GM23338 (cell line): ENCODE data around the gene CMIP.

Source experiments
- EZH2 ChIP-seq: fragments of 200-600 bp; sonication (generic); IDR thresholded peaks from one replicate; pipeline ENCODE4 v1.8.0; 2017; ENCODE audit warnings: antibody characterized with exemption, mild to moderate bottlenecking, low read depth; ENCODE audit not compliant: unreplicated experiment
- EZH2phosphoT487 ChIP-seq: fragments of 200-600 bp; sonication (generic); IDR thresholded peaks from one replicate; pipeline ENCODE4 v1.8.1; 2018; ENCODE audit warnings: antibody characterized with exemption; ENCODE audit not compliant: unreplicated experiment
- JUNB ChIP-seq: IDR thresholded peaks from one replicate; pipeline ENCODE4 v1.6.1; 2016; ENCODE audit warnings: antibody characterized with exemption; ENCODE audit not compliant: unreplicated experiment
- POLR2AphosphoS5 ChIP-seq: IDR thresholded peaks from 2 replicates; pipeline ENCODE4 v1.6.1; 2016; ENCODE audit warnings: antibody characterized with exemption, low read depth
- STAT1 ChIP-seq: IDR thresholded peaks from one replicate; pipeline ENCODE4 v1.6.1; 2016; ENCODE audit warnings: antibody characterized with exemption; ENCODE audit not compliant: unreplicated experiment
- ZNF114 ChIP-seq: fragments of 250-450 bp; sonication (Bioruptor Pico); IDR thresholded peaks from 2 replicates; pipeline ENCODE4 v1.5.0; 2020; ENCODE audit warnings: mild to moderate bottlenecking, moderate library complexity
- TF ChIP-seq, protein P1 (sequence below), 2 experiments: fragments of 200-600 bp in 1 of 2; sonication (generic) in 1 of 2; conservative IDR thresholded peaks; 2 replicates each; pipeline versions ENCODE4 v1.5.1 to v1.6.1; 2016 to 2017; ENCODE audit warnings: antibody characterized with exemption in 2 of 2, low read depth in 2 of 2, mild to moderate bottlenecking in 2 of 2, moderate library complexity in 1 of 2
- TF ChIP-seq, protein P2 (sequence below): IDR thresholded peaks from one replicate; pipeline ENCODE4 v1.6.1; 2018; ENCODE audit warnings: antibody characterized with exemption; ENCODE audit not compliant: unreplicated experiment
- TF ChIP-seq, protein P3 (sequence below): IDR thresholded peaks from 2 replicates; pipeline ENCODE4 v1.6.1; 2016; ENCODE audit warnings: antibody characterized with exemption
- TF ChIP-seq, protein P4 (sequence below): fragments of 250-450 bp; sonication (Bioruptor Pico); IDR thresholded peaks from 2 replicates; pipeline ENCODE4 v1.5.0; 2020; ENCODE audit warnings: mild to moderate bottlenecking, moderate library complexity

DNA sequence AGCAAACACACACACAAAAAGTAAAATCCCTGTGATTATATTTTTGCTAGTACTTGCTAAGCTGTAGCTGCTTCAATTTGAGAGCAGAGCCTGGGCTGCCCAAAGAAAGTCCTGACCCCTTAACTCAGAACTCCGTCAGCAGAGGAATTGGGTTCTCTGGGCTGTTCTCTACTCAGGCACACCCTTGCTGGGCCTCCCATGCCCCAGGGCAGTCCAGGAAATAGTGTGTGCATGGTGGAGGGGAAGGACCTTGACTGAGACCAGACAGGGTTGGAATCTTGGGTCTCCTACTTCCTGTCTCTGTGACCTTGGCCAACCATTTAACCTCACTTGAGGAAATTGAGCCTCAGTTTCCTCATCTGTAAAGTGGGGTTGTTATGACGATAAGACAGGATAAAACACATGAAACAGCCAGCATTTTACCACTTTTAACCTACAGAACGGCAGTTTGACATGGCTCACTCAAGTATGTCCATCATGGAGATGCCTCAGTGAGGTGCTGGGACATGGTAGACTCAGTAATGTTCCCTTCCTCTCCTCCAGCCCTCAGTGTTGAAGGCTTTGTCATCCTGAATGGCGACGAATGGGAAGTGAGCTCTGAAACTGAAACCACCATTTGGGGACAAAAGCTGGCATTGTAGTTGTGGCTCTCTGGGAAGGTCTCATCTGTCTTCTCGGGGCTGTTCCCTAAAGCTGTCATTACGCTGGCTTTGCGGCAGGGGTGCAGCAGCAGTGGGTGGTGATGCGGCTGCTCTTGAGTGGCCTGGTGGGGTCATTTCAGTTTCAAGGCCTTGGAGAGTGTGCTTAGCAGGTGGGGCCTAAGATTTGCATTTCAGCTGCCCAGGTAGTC is 74.9 kb downstream of the CMIP start:
- TF ChIP-seq, protein P1, sequence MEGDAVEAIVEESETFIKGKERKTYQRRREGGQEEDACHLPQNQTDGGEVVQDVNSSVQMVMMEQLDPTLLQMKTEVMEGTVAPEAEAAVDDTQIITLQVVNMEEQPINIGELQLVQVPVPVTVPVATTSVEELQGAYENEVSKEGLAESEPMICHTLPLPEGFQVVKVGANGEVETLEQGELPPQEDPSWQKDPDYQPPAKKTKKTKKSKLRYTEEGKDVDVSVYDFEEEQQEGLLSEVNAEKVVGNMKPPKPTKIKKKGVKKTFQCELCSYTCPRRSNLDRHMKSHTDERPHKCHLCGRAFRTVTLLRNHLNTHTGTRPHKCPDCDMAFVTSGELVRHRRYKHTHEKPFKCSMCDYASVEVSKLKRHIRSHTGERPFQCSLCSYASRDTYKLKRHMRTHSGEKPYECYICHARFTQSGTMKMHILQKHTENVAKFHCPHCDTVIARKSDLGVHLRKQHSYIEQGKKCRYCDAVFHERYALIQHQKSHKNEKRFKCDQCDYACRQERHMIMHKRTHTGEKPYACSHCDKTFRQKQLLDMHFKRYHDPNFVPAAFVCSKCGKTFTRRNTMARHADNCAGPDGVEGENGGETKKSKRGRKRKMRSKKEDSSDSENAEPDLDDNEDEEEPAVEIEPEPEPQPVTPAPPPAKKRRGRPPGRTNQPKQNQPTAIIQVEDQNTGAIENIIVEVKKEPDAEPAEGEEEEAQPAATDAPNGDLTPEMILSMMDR (conservative IDR thresholded peaks at IDR 0.05; ENCODE audit: low read depth in 2 of 2), result no peak
- TF ChIP-seq EZH2 (no peak), EZH2phosphoT487 (no peak), ZNF114 (CRISPR knock-in tag) (no peak), STAT1 (no peak), JUNB (no peak), POLR2AphosphoS5 (no peak)
- TF ChIP-seq, protein P2, sequence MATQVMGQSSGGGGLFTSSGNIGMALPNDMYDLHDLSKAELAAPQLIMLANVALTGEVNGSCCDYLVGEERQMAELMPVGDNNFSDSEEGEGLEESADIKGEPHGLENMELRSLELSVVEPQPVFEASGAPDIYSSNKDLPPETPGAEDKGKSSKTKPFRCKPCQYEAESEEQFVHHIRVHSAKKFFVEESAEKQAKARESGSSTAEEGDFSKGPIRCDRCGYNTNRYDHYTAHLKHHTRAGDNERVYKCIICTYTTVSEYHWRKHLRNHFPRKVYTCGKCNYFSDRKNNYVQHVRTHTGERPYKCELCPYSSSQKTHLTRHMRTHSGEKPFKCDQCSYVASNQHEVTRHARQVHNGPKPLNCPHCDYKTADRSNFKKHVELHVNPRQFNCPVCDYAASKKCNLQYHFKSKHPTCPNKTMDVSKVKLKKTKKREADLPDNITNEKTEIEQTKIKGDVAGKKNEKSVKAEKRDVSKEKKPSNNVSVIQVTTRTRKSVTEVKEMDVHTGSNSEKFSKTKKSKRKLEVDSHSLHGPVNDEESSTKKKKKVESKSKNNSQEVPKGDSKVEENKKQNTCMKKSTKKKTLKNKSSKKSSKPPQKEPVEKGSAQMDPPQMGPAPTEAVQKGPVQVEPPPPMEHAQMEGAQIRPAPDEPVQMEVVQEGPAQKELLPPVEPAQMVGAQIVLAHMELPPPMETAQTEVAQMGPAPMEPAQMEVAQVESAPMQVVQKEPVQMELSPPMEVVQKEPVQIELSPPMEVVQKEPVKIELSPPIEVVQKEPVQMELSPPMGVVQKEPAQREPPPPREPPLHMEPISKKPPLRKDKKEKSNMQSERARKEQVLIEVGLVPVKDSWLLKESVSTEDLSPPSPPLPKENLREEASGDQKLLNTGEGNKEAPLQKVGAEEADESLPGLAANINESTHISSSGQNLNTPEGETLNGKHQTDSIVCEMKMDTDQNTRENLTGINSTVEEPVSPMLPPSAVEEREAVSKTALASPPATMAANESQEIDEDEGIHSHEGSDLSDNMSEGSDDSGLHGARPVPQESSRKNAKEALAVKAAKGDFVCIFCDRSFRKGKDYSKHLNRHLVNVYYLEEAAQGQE, result no peak
- TF ChIP-seq, protein P3, sequence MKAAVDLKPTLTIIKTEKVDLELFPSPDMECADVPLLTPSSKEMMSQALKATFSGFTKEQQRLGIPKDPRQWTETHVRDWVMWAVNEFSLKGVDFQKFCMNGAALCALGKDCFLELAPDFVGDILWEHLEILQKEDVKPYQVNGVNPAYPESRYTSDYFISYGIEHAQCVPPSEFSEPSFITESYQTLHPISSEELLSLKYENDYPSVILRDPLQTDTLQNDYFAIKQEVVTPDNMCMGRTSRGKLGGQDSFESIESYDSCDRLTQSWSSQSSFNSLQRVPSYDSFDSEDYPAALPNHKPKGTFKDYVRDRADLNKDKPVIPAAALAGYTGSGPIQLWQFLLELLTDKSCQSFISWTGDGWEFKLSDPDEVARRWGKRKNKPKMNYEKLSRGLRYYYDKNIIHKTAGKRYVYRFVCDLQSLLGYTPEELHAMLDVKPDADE, result no peak
- TF ChIP-seq, protein P4, sequence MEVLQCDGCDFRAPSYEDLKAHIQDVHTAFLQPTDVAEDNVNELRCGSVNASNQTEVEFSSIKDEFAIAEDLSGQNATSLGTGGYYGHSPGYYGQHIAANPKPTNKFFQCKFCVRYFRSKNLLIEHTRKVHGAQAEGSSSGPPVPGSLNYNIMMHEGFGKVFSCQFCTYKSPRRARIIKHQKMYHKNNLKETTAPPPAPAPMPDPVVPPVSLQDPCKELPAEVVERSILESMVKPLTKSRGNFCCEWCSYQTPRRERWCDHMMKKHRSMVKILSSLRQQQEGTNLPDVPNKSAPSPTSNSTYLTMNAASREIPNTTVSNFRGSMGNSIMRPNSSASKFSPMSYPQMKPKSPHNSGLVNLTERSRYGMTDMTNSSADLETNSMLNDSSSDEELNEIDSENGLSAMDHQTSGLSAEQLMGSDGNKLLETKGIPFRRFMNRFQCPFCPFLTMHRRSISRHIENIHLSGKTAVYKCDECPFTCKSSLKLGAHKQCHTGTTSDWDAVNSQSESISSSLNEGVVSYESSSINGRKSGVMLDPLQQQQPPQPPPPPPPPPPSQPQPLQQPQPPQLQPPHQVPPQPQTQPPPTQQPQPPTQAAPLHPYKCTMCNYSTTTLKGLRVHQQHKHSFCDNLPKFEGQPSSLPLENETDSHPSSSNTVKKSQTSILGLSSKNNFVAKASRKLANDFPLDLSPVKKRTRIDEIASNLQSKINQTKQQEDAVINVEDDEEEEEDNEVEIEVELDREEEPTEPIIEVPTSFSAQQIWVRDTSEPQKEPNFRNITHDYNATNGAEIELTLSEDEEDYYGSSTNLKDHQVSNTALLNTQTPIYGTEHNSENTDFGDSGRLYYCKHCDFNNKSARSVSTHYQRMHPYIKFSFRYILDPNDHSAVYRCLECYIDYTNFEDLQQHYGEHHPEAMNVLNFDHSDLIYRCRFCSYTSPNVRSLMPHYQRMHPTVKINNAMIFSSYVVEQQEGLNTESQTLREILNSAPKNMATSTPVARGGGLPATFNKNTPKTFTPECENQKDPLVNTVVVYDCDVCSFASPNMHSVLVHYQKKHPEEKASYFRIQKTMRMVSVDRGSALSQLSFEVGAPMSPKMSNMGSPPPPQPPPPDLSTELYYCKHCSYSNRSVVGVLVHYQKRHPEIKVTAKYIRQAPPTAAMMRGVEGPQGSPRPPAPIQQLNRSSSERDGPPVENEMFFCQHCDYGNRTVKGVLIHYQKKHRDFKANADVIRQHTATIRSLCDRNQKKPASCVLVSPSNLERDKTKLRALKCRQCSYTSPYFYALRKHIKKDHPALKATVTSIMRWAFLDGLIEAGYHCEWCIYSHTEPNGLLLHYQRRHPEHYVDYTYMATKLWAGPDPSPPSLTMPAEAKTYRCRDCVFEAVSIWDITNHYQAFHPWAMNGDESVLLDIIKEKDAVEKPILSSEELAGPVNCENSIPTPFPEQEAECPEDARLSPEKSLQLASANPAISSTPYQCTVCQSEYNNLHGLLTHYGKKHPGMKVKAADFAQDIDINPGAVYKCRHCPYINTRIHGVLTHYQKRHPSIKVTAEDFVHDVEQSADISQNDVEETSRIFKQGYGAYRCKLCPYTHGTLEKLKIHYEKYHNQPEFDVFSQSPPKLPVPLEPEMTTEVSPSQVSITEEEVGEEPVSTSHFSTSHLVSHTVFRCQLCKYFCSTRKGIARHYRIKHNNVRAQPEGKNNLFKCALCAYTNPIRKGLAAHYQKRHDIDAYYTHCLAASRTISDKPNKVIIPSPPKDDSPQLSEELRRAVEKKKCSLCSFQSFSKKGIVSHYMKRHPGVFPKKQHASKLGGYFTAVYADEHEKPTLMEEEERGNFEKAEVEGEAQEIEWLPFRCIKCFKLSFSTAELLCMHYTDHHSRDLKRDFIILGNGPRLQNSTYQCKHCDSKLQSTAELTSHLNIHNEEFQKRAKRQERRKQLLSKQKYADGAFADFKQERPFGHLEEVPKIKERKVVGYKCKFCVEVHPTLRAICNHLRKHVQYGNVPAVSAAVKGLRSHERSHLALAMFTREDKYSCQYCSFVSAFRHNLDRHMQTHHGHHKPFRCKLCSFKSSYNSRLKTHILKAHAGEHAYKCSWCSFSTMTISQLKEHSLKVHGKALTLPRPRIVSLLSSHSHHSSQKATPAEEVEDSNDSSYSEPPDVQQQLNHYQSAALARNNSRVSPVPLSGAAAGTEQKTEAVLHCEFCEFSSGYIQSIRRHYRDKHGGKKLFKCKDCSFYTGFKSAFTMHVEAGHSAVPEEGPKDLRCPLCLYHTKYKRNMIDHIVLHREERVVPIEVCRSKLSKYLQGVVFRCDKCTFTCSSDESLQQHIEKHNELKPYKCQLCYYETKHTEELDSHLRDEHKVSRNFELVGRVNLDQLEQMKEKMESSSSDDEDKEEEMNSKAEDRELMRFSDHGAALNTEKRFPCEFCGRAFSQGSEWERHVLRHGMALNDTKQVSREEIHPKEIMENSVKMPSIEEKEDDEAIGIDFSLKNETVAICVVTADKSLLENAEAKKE (CRISPR knock-in tag), result no peak
